NCI-H1436 treated with DMSO at 0.1 percent for 48 hours (cell line): ENCODE results near the gene RBPMS2.
"Not testable (repeated sequence)": the region's sequence is repeated elsewhere in the genome, so short reads cannot be mapped to it uniquely, and the experiment has no call there.

Source experiments
- DNase-seq: peaks from one replicate; lab custom pipeline; 2025; lab: John Stamatoyannopoulos, UW

The RBPMS2 gene

GRCh38 chr15:64754663-64755426 lies 20.5 kb downstream of the RBPMS2 start:
- DNase-seq, result no peak

- no peak for DNase-seq
Measured at GRCh38 chr15:64753480-64754185, 21.8 kb downstream of the RBPMS2 start.

- no peak for DNase-seq
Measured at GRCh38 chr15:64751464-64751863, 23.9 kb downstream of the RBPMS2 start.

GRCh38 chr15:64749999-64750657 lies 25.3 kb downstream of the RBPMS2 start:
- no peak for DNase-seq

GRCh38 chr15:64749167-64749566 lies 26.2 kb downstream of the RBPMS2 start:
- no peak for DNase-seq

- DNase-seq, result no peak
Measured at GRCh38 chr15:64748251-64748650, 27.1 kb downstream of the RBPMS2 start.

- no peak for DNase-seq
Measured at GRCh38 chr15:64747578-64747977, 27.8 kb downstream of the RBPMS2 start.

- DNase-seq, result no peak
Measured at GRCh38 chr15:64746921-64747320, 28.5 kb downstream of the RBPMS2 start.

- DNase-seq, result no peak
Measured at GRCh38 chr15:64746356-64746755, 29.0 kb downstream of the RBPMS2 start.

GRCh38 chr15:64743691-64744090 lies 31.7 kb downstream of the RBPMS2 start:
- DNase-seq, result no peak

GRCh38 chr15:64742921-64743320 lies 32.5 kb downstream of the RBPMS2 start:
- DNase-seq, result no peak

GRCh38 chr15:64742385-64742784 lies 33.0 kb downstream of the RBPMS2 start:
- no peak for DNase-seq

GRCh38 chr15:64741708-64742107 lies 33.7 kb downstream of the RBPMS2 start:
- DNase-seq, result not testable (repeated sequence)

GRCh38 chr15:64740311-64741170 lies 34.8 kb downstream of the RBPMS2 start:
- no peak for DNase-seq

GRCh38 chr15:64739577-64740143 lies 35.7 kb downstream of the RBPMS2 start:
- DNase-seq, result no peak

- DNase-seq, result no peak
Measured at GRCh38 chr15:64739156-64739555, 36.2 kb downstream of the RBPMS2 start.

GRCh38 chr15:64738226-64739095 lies 36.9 kb downstream of the RBPMS2 start:
- no peak for DNase-seq

GRCh38 chr15:64732156-64732860 lies 43.1 kb downstream of the RBPMS2 start:
- no peak for DNase-seq

- no peak for DNase-seq
Measured at GRCh38 chr15:64731805-64732151, 43.6 kb downstream of the RBPMS2 start.
